ENCODE data around the gene KRT83. TPM values are rescaled to one million over a fixed set of nuclear protein-coding genes. Genes with fewer than 3 reads are reported as not detected.

Gene KRT83
- total RNA-seq, 1 experiment from 2014 or later: not detected

GRCh38 chr12:52350786-52351185 lies 29.6 kb upstream of the KRT83 start:
- no peak overlapping the region for H3T11ph ChIP-seq (ENCODE audit: low read length)
- H4K91ac ChIP-seq (ENCODE audit: insufficient read length, low read depth, low read length): no peak overlapping the region
- H3K9me3 Mint-ChIP-seq: no peaks in the 10 kb centered on the region
- H3K27me3 Mint-ChIP-seq (ENCODE audit: low read depth): peaks cover 8% of the 10 kb centered on the region; the same call in 1 of the 2 replicates
- H3K14ac ChIP-seq (ENCODE audit: insufficient read depth, low read length): no peak overlapping the region
- no CpG with 5 or more reads among the region's 5 CpGs for WGBS (ENCODE audit: extremely low coverage, insufficient read length, low lambda C conversion rate)
- H4K5ac ChIP-seq (ENCODE audit: insufficient read length, low read depth, low read length): no peak overlapping the region
- H2BK12ac ChIP-seq (ENCODE audit: insufficient read length, low read depth, low read length): no peak overlapping the region
- no peak overlapping the region for H4K8ac ChIP-seq (replicated peaks; ENCODE audit: insufficient read length, low read depth, low read length)
- no peaks in the 10 kb centered on the region for H4K20me1 ChIP-seq (ENCODE audit: control insufficient read depth, insufficient read depth, insufficient read length)
- H3K4ac ChIP-seq (ENCODE audit: low read depth, low read length): no peak overlapping the region
- H3K79me1 ChIP-seq (ENCODE audit: insufficient read depth, low read depth, low read length, poor library complexity, severe bottlenecking): no peaks in the 10 kb centered on the region
- H3K18ac ChIP-seq (ENCODE audit: insufficient read length, low read depth, low read length): no peak overlapping the region
- H3K4me2 ChIP-seq (ENCODE audit: insufficient read depth, insufficient read length, low read length): no peak overlapping the region
- H3K4me3 Mint-ChIP-seq: no peak overlapping the region
- peaks cover 9 to 10% of the 10 kb centered on the region in 2 experiments; a peak in 2 of 4 replicates for H3K4me1 Mint-ChIP-seq
- H3K56ac ChIP-seq (ENCODE audit: insufficient read length, low read depth, low read length): no peak overlapping the region
- no peak overlapping the region for H2AK5ac ChIP-seq (ENCODE audit: insufficient read length, low read length)
- H2BK15ac ChIP-seq (ENCODE audit: low read depth, low read length): no peak overlapping the region
- no peak overlapping the region for H2BK20ac ChIP-seq (ENCODE audit: low read depth, low read length, poor library complexity, severe bottlenecking)
- H3K4me1 ChIP-seq (ENCODE audit: insufficient read depth, low read length): no peaks in the 10 kb centered on the region
- H3K79me2 ChIP-seq (ENCODE audit: insufficient read depth, low read length): no peaks in the 10 kb centered on the region
- H3K9ac ChIP-seq (ENCODE audit: extremely low read depth, insufficient read length, low read length): no peak overlapping the region
- no peaks in the 10 kb centered on the region for H3K36me3 Mint-ChIP-seq (ENCODE audit: insufficient read depth in 1 of 3, low read depth in 3 of 3)
- no peaks in the 10 kb centered on the region for H3K9me3 ChIP-seq (ENCODE audit: control insufficient read depth, low read depth, low read length)
- H3K27ac Mint-ChIP-seq: no peak overlapping the region
- no peaks in the 10 kb centered on the region for H3K27me3 ChIP-seq (ENCODE audit: insufficient read depth, low read length)
- no peak overlapping the region for H2BK5ac ChIP-seq (ENCODE audit: insufficient read length, low read length)
- no peak overlapping the region for H2AFZ ChIP-seq (ENCODE audit: low read length)
- TF ChIP-seq, protein P1, sequence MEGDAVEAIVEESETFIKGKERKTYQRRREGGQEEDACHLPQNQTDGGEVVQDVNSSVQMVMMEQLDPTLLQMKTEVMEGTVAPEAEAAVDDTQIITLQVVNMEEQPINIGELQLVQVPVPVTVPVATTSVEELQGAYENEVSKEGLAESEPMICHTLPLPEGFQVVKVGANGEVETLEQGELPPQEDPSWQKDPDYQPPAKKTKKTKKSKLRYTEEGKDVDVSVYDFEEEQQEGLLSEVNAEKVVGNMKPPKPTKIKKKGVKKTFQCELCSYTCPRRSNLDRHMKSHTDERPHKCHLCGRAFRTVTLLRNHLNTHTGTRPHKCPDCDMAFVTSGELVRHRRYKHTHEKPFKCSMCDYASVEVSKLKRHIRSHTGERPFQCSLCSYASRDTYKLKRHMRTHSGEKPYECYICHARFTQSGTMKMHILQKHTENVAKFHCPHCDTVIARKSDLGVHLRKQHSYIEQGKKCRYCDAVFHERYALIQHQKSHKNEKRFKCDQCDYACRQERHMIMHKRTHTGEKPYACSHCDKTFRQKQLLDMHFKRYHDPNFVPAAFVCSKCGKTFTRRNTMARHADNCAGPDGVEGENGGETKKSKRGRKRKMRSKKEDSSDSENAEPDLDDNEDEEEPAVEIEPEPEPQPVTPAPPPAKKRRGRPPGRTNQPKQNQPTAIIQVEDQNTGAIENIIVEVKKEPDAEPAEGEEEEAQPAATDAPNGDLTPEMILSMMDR (conservative IDR thresholded peaks at IDR 0.05): no peak
- no peak overlapping the region for H3K23ac ChIP-seq (ENCODE audit: insufficient read length, low read depth, low read length)
- H3K23me2 ChIP-seq (ENCODE audit: insufficient read length, low read depth, low read length, poor library complexity, severe bottlenecking): no peaks in the 10 kb centered on the region
- no peak for DNase-seq
- no peak overlapping the region for H3K27ac ChIP-seq (ENCODE audit: insufficient read length, low read depth, low read length)
- H2BK120ac ChIP-seq (ENCODE audit: low read depth, low read length, poor library complexity, severe bottlenecking): no peak overlapping the region
